NT2/D1 (cell line): Measurements from ENCODE around the gene TTK.

ENCODE experiments used
- SUZ12 ChIP-seq: IDR thresholded peaks from 2 replicates; pipeline ENCODE4 v1.6.1; 2011; ENCODE audit not compliant: insufficient read length, insufficient read depth; ENCODE audit errors: extremely low read depth
- ZNF274 ChIP-seq: IDR thresholded peaks from 2 replicates; pipeline ENCODE4 v1.6.1; 2011; ENCODE audit warnings: mild to moderate bottlenecking, low read depth, low read length

DNA sequence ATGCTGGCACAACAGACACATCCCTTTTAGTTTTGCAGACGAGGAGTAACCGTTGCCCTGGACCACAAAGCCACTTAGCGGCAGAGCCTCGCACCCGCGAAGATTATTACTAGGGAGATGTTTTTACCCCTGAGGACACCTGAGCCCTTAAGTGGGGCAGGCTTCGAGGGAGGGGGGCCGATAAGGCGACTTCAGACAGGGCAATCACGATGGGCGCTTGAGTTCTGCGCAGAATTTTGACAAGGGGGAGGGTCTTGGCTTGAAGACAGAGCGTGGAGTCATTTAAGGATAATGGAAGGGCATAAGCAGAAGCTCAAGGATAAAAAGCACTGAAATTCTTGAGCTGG is 650 bp upstream of the TTK start:
- TF ChIP-seq SUZ12 (no peak), ZNF274 (no peak)
